T-helper 17 cell (primary cell): Measurements from ENCODE around the gene TMEM178B. TPM values are rescaled to one million over a fixed set of nuclear protein-coding genes. Genes with fewer than 3 reads are reported as not detected.

ENCODE experiments used
- ATAC-seq: fragments of 150-1000 bp; cut with Tn5 transposase; 2 replicates; pipeline ENCODE4 v1.10.0; 2021; ENCODE audit warnings: mild to moderate bottlenecking, moderate library complexity
- DNase-seq, 3 donors: peaks; one replicate each; pipeline versions ENCODE4 v3.0.0 to v3.0.0-alpha.2; 2020 to 2021
- H3K9me3 ChIP-seq: one replicate; pipeline ENCODE4 v1.7.0; 2013; ENCODE audit warnings: low read length, mild to moderate bottlenecking; ENCODE audit not compliant: control insufficient read depth, poor library complexity, severe bottlenecking
- H3K27ac Mint-ChIP-seq: one replicate; pipeline ENCODE4 v1.8.0; 2022; ENCODE audit warnings: mild to moderate bottlenecking, moderate library complexity, mixed read lengths
- H3K27me3 Mint-ChIP-seq: one replicate; pipeline ENCODE4 v1.8.0; 2022; ENCODE audit warnings: mixed read lengths
- H3K36me3 Mint-ChIP-seq: one replicate; pipeline ENCODE4 v1.8.0; 2022; ENCODE audit warnings: low read depth, mixed read lengths
- H3K4me1 Mint-ChIP-seq: one replicate; pipeline ENCODE4 v1.8.0; 2022; ENCODE audit warnings: mild to moderate bottlenecking, mixed read lengths
- H3K4me3 Mint-ChIP-seq: one replicate; pipeline ENCODE4 v1.8.0; 2022; ENCODE audit warnings: mild to moderate bottlenecking, moderate library complexity, mixed read lengths
- total RNA-seq, 4 donors: library from RNA in 2 of 4; stranded (reverse) in 2 of 4; gene quantifications; one replicate each; pipeline ENCODE4 v1.2.3 and lab custom pipeline; 2022 to 2026

Gene TMEM178B
- total RNA-seq, 2 donors from 2014 or later = 0.90 to 0.96 TPM

DNA sequence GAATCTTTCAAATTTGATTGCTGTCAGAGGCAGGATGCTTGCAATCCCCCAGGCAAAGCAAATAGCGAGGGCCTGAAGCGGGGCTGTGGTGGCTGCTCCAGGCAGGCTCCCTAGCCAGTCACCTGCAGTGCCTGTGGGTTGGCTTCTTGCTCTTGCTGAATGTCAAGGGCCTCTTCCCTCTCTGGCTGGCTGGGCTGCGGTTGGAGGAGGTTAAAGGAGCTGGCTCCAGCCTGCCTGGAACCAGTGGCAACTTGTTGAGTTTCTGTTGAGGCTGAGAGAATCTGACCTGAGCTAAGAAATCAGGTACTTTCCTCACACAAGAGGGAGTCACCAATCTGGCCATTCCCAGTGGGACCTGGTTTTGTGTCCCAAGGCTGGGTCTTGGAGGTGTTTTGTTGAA, 134.7 kb downstream of the TMEM178B start:
- no peaks in the 10 kb centered on the region for H3K4me1 Mint-ChIP-seq
- DNase-seq (no peak), ATAC-seq (no peak)
- H3K9me3 ChIP-seq = no peaks in the 10 kb centered on the region
- H3K36me3 Mint-ChIP-seq = no peaks in the 10 kb centered on the region
- no peak overlapping the region for H3K4me3 Mint-ChIP-seq
- H3K27ac Mint-ChIP-seq = no peak overlapping the region
- H3K27me3 Mint-ChIP-seq = peaks cover 28% of the 10 kb centered on the region

DNA sequence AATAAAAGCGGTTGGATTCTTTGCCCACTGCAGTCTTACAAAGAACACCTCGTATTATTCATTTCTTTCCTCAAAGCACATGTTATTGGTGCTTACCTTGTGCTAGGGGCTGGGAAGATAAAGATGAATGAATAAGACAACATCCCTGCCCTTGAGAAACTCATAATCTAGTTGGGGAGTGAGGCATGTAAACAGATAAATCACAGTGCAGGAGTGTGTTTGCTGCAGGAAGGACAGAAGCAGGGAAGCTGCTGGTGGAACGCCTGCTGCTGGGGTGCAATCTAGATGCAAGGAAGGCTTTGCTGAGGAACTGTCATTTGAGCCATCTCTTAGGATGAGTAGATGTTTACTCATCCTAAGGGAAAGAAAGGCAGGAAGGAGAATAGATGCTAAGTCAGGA, 135.6 kb downstream of the TMEM178B start:
- H3K4me1 Mint-ChIP-seq = no peaks in the 10 kb centered on the region
- no peak overlapping the region for H3K27ac Mint-ChIP-seq
- H3K9me3 ChIP-seq = no peaks in the 10 kb centered on the region
- no peaks in the 10 kb centered on the region for H3K36me3 Mint-ChIP-seq
- DNase-seq (no peak), ATAC-seq (no peak)
- H3K27me3 Mint-ChIP-seq = peaks cover 26% of the 10 kb centered on the region
- H3K4me3 Mint-ChIP-seq = no peak overlapping the region

DNA sequence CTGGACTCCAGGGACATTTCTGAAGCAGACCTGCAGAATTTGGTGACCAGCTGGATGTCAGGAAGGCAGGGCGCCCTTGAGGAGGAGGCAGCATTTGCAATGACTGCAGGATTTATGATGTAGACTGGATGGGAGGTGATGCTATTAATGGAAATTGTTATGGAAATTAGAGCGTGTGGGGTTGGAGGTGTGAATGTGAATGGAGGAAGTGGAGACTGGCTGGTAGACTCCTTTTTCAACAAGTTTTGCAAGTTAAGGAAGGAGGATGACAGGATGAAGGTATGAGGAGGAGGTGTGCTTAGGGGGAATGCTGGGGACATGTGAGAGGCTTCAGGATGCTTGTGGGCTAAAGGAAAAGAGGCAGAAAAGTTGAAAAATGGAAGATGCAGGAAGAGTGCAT, 137.0 kb downstream of the TMEM178B start:
- no peak overlapping the region for H3K27ac Mint-ChIP-seq
- DNase-seq (no peak), ATAC-seq (no peak)
- H3K4me3 Mint-ChIP-seq = no peak overlapping the region
- H3K36me3 Mint-ChIP-seq = no peaks in the 10 kb centered on the region
- no peaks in the 10 kb centered on the region for H3K9me3 ChIP-seq
- peaks cover 28% of the 10 kb centered on the region for H3K27me3 Mint-ChIP-seq
- H3K4me1 Mint-ChIP-seq = no peaks in the 10 kb centered on the region

DNA sequence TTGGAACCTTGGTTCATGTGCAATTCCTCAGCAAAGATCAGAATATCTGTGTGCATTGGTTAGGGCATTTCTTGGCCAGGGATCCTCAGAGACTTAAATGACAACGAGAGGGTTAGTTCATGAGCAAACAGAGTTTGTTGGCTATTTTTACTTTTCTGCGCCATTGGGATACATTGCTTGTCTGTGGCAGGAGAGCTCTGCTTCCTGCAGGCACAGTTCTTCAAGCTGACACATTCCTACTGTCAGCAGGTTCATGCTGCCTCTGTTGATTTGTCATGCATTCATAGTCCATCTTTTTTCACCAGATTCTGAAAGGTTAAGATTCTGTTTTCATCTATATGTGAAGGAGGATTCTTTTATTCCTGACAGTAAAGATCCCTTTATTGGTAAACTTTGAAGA, 139.4 kb downstream of the TMEM178B start:
- H3K4me3 Mint-ChIP-seq = no peak overlapping the region
- no peaks in the 10 kb centered on the region for H3K36me3 Mint-ChIP-seq
- no peak overlapping the region for H3K27ac Mint-ChIP-seq
- no peak for ATAC-seq
- no peak for DNase-seq
- H3K4me1 Mint-ChIP-seq = no peaks in the 10 kb centered on the region
- H3K27me3 Mint-ChIP-seq = peaks cover 45% of the 10 kb centered on the region
- no peaks in the 10 kb centered on the region for H3K9me3 ChIP-seq

DNA sequence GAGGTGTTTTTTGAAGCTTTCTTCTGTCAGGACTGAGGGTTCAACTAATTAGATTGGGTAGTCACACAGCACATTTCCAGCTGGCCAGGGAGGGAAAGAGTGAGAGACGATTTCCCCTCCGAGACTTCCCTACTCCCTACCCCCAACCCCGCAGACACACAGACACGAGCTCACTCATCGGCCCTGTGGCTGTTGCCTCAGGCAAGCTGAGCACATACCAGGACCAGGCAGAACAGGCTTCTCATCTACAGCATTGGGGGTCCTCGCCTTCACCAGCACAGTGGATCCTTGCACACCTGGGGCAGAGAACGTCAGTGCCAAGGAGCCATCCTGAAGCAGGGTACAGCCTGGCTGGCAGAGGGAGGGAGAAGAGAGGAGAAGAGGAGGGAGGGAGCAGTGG, 144.1 kb downstream of the TMEM178B start:
- H3K4me1 Mint-ChIP-seq = no peaks in the 10 kb centered on the region
- no peak for ATAC-seq

DNA sequence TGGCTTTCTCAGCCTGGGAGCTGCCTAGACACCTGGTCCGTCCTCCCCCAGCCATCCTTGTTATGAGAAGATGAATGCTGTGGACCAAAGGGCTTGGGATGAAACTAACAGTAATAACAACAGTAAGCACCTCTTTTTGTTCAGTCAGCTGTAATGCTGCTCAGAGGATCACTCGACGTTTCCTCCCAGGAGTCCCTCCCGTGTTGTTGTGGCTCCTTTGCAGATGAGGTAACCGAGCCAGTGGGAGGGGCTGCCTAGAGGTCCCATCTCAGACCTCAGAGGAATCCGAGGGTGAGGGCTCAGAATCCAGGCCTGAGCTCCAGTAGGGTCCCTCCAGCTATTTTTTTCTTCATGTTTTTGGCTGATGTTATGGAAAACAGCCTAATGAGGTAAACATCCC, 145.1 kb downstream of the TMEM178B start:
- DNase-seq (no peak), ATAC-seq (no peak)
- H3K36me3 Mint-ChIP-seq = no peaks in the 10 kb centered on the region
- no peak overlapping the region for H3K4me3 Mint-ChIP-seq
- H3K27ac Mint-ChIP-seq = no peak overlapping the region
- H3K27me3 Mint-ChIP-seq = peaks cover 37% of the 10 kb centered on the region
- no peaks in the 10 kb centered on the region for H3K4me1 Mint-ChIP-seq
- no peaks in the 10 kb centered on the region for H3K9me3 ChIP-seq

More for the DNA sequence above, 144.1 kb downstream of the TMEM178B start:
- no peak overlapping the region for H3K27ac Mint-ChIP-seq
- H3K9me3 ChIP-seq = no peaks in the 10 kb centered on the region
- no peak overlapping the region for H3K4me3 Mint-ChIP-seq
- no peaks in the 10 kb centered on the region for H3K36me3 Mint-ChIP-seq
- DNase-seq = no peak
- H3K27me3 Mint-ChIP-seq = peaks cover 37% of the 10 kb centered on the region

DNA sequence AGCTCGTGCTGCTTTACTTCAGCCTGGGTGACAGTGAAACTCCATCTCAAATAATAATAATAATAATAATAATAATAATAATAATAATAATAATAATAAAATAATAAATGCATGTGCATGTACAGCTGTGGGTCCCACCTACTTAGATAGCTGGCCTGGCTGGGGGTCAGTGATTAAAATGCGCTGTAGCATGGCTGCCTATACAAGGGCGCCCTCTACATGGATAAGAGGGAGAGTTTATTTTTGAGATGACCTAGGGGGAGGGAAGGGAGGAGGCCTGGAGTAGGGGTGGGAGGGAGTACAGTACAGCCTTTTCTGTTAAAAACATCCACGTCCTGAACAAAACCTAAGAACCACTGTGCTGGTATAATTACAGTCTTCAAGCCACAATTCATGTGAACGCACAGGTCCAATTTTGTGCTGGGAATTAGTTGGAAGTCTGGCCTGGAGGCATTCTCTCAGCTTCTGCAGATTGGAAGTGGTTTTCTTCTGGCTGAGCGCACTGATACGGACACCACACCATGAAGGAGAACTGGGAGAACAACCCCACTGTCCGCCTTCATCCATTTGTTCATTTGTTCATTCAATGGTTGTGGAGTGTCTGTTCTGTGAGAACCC, 146.5 kb downstream of the TMEM178B start:
- Mint-ChIP-seq H3K36me3 (no peaks in the 10 kb centered on the region), H3K4me1 (no peaks in the 10 kb centered on the region), H3K27me3 (peaks cover 37% of the 10 kb centered on the region), H3K4me3 (no peak overlapping the region), H3K27ac (no peak overlapping the region)
- H3K9me3 ChIP-seq = no peaks in the 10 kb centered on the region
- DNase-seq (no peak), ATAC-seq (no peak)

DNA sequence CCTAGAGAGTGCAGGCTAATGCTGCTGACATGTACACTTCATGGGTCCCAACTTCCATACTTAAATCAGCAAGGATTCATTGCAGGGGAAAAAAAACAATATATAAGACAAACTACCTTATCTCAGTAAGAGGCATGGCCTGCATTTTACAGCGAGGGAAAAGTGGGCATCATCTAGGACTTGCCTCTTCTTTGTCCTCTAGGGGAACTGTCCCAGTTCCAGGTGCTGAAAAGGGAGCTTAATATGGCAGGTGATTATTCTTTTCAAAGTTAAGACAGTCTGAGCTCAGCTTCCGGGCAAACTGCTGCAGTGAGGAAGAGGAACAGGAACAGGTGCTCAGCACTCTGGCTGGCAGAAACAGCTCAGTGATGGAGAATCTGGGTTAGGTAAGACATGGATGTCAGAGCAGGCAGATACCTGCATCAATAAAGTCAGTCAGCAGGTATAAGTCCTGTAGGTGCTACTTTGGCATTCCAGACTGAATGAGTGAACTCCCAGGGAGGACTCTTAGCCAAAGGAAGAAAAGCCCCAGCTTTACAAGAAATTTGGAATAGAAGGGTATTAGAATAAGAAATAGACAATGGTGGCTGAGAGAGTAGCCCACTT, 147.2 kb downstream of the TMEM178B start:
- H3K27me3 Mint-ChIP-seq = peaks cover 38% of the 10 kb centered on the region
- H3K36me3 Mint-ChIP-seq = no peaks in the 10 kb centered on the region
- no peak for ATAC-seq
- H3K4me3 Mint-ChIP-seq = no peak overlapping the region
- no peak overlapping the region for H3K27ac Mint-ChIP-seq
- no peaks in the 10 kb centered on the region for H3K4me1 Mint-ChIP-seq
- no peak for DNase-seq
- H3K9me3 ChIP-seq = no peaks in the 10 kb centered on the region

DNA sequence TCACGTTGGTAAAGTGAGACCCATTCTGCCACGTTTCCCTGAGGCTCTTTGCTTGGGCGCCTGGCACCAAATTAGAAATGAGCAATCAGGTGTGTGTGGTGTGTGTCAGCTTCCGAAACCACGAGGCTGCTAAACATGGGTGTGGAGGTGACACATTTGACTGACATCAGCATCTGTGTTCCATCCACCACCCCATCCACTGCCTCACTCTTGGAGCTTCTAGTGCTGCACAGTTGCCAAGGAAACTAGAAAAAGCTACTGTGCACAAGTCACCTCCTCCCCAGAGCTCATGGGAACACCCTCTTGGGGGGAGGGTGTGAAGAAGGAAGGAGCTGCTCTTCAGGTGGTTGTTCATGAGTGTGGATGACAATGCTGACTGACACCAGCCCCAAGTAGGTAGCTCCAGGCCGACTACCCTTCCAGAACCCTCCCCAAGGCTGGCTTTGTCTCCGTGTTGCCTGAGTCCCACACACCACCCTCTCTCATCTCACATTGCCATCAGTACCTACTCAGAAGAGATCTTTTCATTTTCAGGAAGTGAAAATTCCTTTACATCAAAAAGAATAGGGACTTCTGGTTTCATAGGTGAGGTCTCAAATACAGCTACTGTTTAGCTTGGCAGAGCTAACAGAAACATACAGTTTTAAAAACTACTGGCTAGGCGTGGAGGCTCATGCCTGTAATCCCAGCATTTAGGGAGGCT, 152.2 kb downstream of the TMEM178B start:
- H3K27me3 Mint-ChIP-seq = peaks cover 15% of the 10 kb centered on the region
- H3K9me3 ChIP-seq = no peaks in the 10 kb centered on the region
- H3K36me3 Mint-ChIP-seq = no peaks in the 10 kb centered on the region
- no peak overlapping the region for H3K4me3 Mint-ChIP-seq
- H3K27ac Mint-ChIP-seq = no peak overlapping the region
- no peak for ATAC-seq
- H3K4me1 Mint-ChIP-seq = no peaks in the 10 kb centered on the region
- DNase-seq = no peak

DNA sequence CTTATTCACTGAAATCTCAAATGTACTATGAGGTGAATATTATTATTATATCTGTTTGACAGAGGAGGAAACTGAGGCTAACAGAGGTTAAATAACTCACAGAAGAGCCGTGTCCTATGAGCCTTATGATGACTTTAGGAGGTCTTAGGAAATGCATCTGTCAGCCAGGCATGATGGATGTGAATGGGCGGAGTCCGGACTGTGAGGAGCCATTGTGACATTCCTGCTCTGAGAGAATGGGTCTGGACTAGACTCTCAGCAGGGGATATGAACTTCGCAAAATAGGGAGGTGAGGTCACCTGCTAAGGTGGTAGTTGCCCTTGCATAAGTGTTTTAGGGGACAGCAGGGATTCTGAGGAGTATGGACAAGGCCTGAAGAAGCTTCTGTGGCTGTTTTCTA, 153.6 kb downstream of the TMEM178B start:
- DNase-seq = no peak
- H3K4me3 Mint-ChIP-seq = no peak overlapping the region
- ATAC-seq = no peak
- no peak overlapping the region for H3K27ac Mint-ChIP-seq
- no peaks in the 10 kb centered on the region for H3K9me3 ChIP-seq
- H3K36me3 Mint-ChIP-seq = no peaks in the 10 kb centered on the region
- H3K27me3 Mint-ChIP-seq = peaks cover 21% of the 10 kb centered on the region
- H3K4me1 Mint-ChIP-seq = no peaks in the 10 kb centered on the region

DNA sequence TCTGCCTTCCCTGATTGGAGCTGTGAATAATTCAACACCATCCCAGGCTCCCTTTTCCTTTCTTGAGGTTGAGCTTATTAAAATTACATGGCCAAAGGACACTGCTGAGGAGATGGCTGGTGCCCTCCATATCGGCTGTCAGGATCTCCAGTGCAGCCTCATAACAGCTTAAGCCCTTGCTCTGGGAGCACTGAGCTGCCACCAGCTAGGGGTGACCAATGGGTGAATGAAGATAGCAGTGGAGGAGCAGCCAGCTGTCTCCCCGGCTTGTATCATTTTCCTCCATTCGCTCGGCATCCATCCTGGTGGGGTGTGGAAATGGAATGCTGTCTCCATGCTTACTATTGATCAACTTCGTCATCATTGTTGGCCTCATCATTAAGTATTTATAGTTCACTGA, 154.6 kb downstream of the TMEM178B start:
- Mint-ChIP-seq H3K4me3 (no peak overlapping the region), H3K27ac (no peak overlapping the region), H3K4me1 (no peaks in the 10 kb centered on the region), H3K27me3 (peaks cover 26% of the 10 kb centered on the region), H3K36me3 (no peaks in the 10 kb centered on the region)
- DNase-seq = no peak
- no peaks in the 10 kb centered on the region for H3K9me3 ChIP-seq
- ATAC-seq = no peak

DNA sequence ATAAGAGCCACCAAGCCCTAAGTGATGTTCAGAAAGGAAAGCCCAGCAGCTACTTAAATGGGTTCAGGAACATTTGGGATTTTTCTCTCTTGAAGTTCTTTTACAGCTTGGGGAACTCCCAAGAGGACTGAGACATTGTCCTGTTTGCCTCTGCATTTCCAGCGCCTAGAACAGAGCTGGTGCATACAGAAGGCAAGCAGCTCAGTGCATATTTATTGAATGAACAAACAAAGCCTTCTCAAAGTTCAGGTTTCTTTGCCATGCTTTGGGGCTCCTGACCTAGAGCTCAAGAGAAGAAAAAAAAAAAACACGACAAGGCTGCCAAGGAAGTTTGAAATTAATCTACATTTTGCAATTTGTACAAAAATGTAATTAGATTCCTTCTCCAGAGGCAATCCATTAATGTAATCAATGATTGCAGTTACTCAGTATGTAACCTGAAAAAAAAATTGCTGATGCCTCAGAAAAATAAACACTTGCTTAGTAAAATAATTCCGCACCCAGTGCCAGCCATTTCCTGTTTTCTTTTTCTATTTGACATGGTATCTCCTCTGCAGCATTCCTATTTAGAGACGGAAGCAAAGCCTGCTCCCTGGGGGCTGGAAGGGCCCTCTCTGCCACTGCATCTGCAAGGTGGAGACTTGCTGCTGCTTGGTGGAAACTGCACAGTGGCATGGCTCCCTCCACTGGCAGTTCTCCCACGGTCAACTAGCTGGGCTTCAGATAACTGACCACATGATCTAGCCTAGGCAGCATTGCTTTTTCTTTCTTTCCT, 157.3 kb downstream of the TMEM178B start:
- DNase-seq = no peak
- no peak for ATAC-seq

DNA sequence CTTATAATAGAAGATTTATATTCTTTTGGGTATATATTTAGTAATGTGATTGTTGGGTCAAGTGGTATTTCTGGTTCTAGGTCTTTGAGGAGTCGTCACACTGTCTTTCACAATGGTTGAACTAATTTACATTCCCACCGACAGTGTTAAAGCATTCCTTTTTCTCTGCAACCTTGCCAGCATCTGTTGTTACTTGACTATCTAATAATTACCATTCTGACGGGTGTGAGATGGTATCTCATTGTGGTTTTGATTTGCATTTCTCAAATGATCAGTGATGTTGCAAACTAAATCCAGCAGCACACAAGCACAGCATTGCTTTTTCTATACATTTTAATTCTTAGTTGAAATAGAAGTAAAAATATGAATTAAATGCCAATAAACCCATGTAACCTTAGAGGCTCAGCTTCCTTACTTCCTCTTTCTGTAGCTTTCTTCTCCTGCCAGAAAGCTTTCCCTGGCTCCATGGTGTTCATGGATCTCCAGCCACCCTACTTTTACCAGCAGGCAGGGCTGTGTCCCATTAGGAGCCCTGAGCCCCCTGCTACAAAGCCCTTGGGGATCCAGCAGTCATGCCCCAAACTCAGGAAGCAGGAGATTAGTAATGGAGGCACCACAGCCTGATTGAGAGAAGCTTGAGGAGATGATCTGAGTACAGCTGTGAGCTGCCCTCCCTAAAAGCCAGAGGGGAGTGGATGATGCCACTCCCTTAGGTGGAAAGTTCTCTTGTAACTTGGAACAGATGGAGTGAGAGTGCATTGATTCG, 158.6 kb downstream of the TMEM178B start:
- no peaks in the 10 kb centered on the region for H3K9me3 ChIP-seq
- Mint-ChIP-seq H3K36me3 (no peaks in the 10 kb centered on the region), H3K4me3 (no peak overlapping the region), H3K27ac (no peak overlapping the region), H3K4me1 (peaks cover 2% of the 10 kb centered on the region), H3K27me3 (peaks cover 39% of the 10 kb centered on the region)
- no peak for ATAC-seq
- DNase-seq = no peak

More for the DNA sequence above, 157.3 kb downstream of the TMEM178B start:
- no peaks in the 10 kb centered on the region for H3K36me3 Mint-ChIP-seq
- peaks cover 36% of the 10 kb centered on the region for H3K27me3 Mint-ChIP-seq
- no peaks in the 10 kb centered on the region for H3K9me3 ChIP-seq
- no peak overlapping the region for H3K4me3 Mint-ChIP-seq
- H3K27ac Mint-ChIP-seq = no peak overlapping the region
- H3K4me1 Mint-ChIP-seq = peaks cover 2% of the 10 kb centered on the region
